Rectal smooth muscle tissue (tissue), 1 donor: ENCODE measurements around the gene B9D1.

Source experiments
- H3K27ac ChIP-seq: one replicate; pipeline ENCODE4 v1.7.0; 2013; ENCODE audit warnings: low read depth, low read length, inconsistent platforms
- H3K27me3 ChIP-seq: one replicate; pipeline ENCODE4 v1.7.0; 2013; ENCODE audit warnings: low read length; ENCODE audit not compliant: control insufficient read depth, insufficient read depth
- H3K36me3 ChIP-seq: one replicate; pipeline ENCODE4 v1.7.0; 2013; ENCODE audit warnings: low read length; ENCODE audit not compliant: control insufficient read depth, insufficient read depth
- H3K4me1 ChIP-seq: one replicate; pipeline ENCODE4 v1.7.0; 2013; ENCODE audit warnings: low read length; ENCODE audit not compliant: control insufficient read depth, insufficient read depth
- H3K4me3 ChIP-seq: one replicate; pipeline ENCODE4 v1.7.0; 2013; ENCODE audit warnings: low read length
- H3K9ac ChIP-seq: one replicate; pipeline ENCODE4 v1.7.0; 2013; ENCODE audit warnings: low read length

B9D1 gene, protein sequence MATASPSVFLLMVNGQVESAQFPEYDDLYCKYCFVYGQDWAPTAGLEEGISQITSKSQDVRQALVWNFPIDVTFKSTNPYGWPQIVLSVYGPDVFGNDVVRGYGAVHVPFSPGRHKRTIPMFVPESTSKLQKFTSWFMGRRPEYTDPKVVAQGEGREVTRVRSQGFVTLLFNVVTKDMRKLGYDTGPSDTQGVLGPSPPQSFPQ

DNA sequence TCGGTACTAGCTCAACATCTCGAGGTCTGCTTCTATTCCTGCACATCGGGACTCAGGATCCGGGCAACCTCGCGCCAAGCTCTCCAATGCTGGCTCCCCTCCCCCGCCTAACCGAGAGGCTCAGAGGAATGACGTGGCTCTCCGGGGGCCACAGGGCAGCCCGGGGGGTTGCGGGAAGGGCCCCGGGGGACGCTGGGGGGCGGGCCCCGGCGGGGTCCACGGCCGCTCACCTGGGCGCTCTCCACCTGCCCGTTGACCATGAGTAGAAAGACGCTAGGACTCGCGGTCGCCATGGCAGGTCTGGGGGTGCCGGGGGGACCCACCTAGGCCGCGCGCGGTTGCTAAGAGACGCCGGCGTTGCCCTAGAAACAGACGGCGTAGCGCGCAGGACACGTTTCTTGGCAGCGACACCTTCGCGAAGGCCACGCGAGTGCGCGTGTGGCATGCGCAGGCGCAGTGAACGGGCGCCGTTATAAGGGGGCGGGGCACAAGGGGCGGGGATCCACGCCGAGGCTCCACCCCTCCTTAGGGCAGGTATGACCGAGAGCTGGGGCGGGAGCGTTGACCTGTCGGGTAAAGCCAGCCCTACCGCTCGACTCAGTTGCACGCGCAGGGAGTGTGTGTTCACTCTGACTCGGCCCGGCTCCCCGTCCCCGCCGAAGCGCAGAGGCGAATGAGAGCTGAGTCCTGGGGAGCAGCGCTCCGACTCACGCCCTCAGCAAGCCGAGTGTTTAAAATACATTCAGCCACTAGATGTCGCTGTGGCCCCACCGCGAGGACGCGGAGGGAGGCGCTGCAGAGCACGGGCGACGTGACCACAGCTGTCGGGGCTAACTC lies at the start of gene B9D1:
B9D1 (minus strand) TSS at position 447 of the 837 bp plus-strand sequence; CDS start at position 293, 154 bp downstream.
- H3K27me3 ChIP-seq, result no peaks in the 10 kb centered on the region
- H3K4me3 ChIP-seq, result peak within 1 kb of the TSS; percentile 64
- peak within 1 kb of the TSS; percentile 69 for H3K27ac ChIP-seq
- H3K4me1 ChIP-seq, result peaks cover 5% of the 10 kb centered on the region
- H3K9ac ChIP-seq, result peak within 1 kb of the TSS; percentile 38
- no peaks in the 10 kb centered on the region for H3K36me3 ChIP-seq

DNA sequence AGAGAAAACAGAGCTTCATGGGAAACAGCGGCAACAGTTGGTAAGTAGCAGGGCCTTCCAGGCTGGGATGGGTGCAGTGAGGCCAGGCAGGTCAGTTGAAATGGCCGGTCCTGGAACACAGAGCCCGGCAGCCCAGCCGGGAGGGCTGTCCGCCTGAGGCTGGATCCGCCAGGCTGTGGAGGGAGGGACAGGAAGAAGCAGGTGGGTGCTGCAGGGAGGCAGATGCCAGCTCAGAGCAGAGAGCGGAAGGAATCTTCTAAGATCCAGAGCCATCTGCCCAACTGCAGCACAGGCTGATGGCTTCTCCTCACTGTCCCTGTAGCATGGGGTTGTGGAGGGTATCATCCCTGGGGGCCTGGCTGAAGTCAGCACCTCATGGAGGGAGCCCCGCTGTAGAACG lies 49.1 kb upstream of the B9D1 start:
- peak overlapping the region; percentile 33 for H3K4me3 ChIP-seq
- H3K27ac ChIP-seq, result no peak overlapping the region
- H3K4me1 ChIP-seq, result no peaks in the 10 kb centered on the region
- H3K36me3 ChIP-seq, result no peaks in the 10 kb centered on the region
- H3K9ac ChIP-seq, result no peak overlapping the region
- H3K27me3 ChIP-seq, result no peaks in the 10 kb centered on the region

DNA sequence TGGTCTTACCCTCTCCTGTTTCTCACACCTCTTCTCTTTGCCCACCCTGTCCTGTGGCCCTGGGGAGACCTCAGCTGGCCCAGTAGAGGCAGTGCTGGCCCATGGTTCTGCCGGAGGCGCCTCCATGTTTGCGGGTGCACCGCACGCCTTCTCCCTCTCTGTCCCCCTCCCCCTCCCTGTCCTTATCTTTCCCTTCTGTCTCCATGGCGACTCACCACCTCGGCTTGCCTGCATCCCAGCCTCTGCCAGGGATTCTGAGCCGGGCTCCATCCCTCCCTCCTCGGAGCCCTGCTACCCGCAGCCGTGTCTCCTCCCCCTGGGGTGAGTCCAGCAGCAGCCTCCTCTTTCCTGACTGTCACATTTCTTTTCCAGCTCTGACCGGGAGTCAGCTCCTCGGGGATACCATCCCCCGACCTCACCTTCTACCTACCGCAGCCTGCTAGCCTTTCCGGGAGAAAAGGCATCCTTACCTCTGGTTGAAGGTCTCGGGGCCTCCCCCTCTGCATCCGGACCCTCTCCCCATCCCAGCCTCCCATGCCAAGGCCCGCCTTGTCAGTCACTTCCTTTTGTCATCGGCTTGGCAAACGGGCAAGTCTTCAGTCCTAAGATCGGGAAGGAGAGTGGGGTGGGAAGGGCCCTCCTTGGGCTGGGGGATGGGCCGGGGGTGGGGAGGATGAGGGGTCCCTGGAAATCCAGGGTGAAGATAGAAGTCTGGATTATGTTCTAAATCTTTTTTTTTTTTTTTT lies 48.5 kb upstream of the B9D1 start, which contains the start of gene RNF112:
RNF112 (plus strand) TSS at position 358 of the 746 bp plus-strand sequence; CDS start at position 535, 177 bp downstream.
- H3K9ac ChIP-seq, result no peak within 1 kb of the TSS
- H3K27me3 ChIP-seq, result no peaks in the 10 kb centered on the region
- H3K4me3 ChIP-seq, result peak within 1 kb of the TSS; percentile 33
- H3K4me1 ChIP-seq, result no peaks in the 10 kb centered on the region
- peak within 1 kb of the TSS; percentile 57 for H3K27ac ChIP-seq
- no peaks in the 10 kb centered on the region for H3K36me3 ChIP-seq

DNA sequence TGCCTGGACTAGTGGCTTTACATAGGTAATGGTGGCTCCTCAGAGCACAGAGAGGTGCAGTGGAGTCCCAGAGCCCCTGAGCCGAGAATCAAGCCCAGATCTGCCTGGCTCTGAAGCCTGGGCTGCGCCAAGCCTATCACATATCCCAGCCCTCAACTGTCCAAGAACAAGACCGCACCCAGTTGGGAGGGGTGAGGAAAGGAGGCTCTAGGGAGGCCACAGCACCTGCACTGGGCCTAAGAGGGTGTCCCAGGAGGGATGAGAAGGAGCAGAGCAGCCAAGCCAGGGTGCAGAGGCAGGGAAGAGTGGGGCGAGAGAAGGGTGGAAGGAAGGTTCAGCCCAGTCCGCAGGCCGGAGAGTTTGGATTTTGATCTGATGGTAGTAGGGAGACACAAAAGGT lies 47.6 kb upstream of the B9D1 start:
- no peaks in the 10 kb centered on the region for H3K36me3 ChIP-seq
- no peak overlapping the region for H3K4me3 ChIP-seq
- H3K4me1 ChIP-seq, result no peaks in the 10 kb centered on the region
- no peaks in the 10 kb centered on the region for H3K27me3 ChIP-seq
- no peak overlapping the region for H3K27ac ChIP-seq
- H3K9ac ChIP-seq, result no peak overlapping the region

DNA sequence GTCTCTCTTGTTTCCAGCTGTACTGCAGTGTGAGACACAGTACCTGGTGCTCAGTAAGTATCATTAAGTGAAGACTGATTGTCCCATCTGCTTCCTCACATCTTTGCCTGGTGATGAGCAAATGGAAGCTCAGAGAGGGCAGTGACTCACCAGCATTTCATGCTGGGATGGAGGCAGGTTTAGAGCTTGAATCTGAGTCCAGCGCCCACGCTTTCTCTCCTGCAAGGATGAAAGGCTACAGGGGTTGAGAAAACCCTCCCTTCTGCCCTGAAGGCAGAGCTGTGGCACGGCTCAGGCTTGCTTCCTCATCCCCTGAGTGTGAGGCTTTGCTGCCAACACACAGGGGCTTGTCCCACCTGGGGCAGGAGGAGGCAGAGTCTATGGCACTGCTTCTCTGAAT lies 47.0 kb upstream of the B9D1 start:
- Histone ChIP-seq H3K27ac (no peak overlapping the region), H3K4me3 (no peak overlapping the region), H3K27me3 (no peaks in the 10 kb centered on the region), H3K9ac (no peak overlapping the region), H3K4me1 (no peaks in the 10 kb centered on the region), H3K36me3 (no peaks in the 10 kb centered on the region)

DNA sequence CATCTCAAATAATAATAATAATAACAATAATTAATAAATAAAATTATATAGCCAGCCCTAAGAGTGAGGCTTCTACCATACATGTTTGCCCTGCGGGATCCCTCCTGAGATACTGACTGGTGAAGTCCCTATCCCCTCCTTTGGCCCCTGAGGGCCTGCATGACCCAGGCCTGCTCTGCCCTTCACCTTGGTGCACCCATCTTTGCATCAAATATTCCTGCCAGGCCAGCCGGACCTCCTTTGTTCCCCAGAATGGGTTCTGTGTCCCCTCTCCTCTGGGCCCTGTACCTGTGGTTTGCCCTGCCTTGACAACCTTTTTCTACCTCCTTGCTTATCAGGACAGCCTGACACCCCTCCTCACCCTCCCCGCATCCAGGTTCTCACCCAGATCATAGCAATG lies 46.5 kb upstream of the B9D1 start:
- Histone ChIP-seq H3K4me1 (no peaks in the 10 kb centered on the region), H3K27me3 (no peaks in the 10 kb centered on the region), H3K4me3 (no peak overlapping the region), H3K9ac (no peak overlapping the region), H3K27ac (no peak overlapping the region), H3K36me3 (no peaks in the 10 kb centered on the region)

DNA sequence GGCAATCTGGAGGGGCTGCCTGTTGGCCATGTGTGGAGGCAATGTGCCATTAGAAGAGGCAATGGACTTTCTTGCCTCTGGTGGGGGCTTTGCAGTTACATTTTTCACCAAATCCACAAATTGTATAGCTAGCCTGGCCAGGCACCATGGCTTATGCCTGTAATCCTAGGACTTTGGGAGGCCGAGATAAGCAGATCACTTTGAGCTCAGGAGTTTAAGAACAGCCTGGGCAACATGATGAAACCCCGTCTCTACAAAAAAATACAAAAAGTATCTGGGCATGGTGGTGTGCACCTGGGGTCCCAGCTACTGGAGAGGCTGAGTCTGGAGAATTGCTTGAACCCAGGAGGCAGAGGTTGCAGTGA lies 45.8 kb upstream of the B9D1 start:
- H3K4me3 ChIP-seq, result no peak overlapping the region
- H3K36me3 ChIP-seq, result no peaks in the 10 kb centered on the region
- no peak overlapping the region for H3K9ac ChIP-seq
- H3K27ac ChIP-seq, result no peak overlapping the region
- no peaks in the 10 kb centered on the region for H3K27me3 ChIP-seq
- no peaks in the 10 kb centered on the region for H3K4me1 ChIP-seq

DNA sequence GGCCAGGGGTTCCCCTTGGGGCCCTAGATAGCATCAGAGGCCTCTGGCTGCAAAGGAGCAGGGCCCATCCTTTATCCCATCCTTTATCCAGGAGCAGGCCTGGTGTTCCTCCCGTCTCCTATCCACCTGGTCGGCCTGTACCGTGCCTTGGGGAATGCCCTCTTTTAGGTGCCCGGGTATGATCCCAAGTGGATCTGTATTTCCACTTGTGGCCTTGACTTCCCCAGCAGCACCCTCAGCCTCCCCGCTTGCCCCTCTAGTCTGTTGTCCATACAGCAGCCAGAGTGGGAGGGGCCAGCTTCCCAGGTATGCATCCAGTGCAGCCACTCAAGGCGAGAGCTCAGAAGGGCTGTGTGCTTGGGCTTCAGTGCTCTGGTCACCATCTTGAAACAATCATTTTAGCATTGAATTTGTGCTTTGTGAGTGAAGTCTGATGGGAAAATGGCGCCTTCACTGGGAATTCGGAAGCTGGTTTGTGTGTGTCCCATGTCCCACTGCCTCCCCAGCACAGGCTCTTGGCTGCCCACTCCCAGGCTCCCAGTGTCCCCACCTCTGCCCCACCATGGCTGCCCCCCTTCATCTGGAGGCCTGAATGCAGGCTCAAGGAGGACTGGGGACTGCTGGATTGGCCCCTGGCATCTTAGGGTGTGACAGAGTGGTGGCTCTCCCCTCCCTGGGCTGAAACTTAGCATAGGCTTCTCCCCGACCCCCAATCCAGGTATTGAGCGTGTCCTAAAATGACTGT lies 45.2 kb upstream of the B9D1 start:
- Histone ChIP-seq H3K9ac (no peak overlapping the region), H3K4me1 (no peaks in the 10 kb centered on the region), H3K27me3 (no peaks in the 10 kb centered on the region), H3K36me3 (no peaks in the 10 kb centered on the region), H3K4me3 (no peak overlapping the region), H3K27ac (no peak overlapping the region)

DNA sequence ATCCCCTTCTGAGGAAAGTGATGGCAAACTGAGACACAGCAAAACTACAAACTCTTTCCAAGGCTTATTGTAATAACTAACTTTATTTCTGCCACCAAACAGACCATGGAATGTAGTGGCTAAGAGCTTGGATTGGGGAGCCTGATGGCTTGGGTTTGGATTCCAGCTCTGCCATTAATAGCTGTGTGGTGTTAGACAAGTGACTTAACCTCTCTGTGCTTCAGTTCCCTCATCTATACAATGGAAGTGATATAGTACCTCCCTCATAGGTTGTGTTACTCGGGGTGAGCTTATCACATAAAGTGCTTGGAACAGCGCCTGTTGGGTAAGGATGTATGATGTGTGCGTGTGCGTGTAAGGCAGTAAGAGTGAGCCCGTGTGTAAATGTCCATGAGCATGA lies 42.6 kb upstream of the B9D1 start:
- Histone ChIP-seq H3K4me3 (no peak overlapping the region), H3K27me3 (no peaks in the 10 kb centered on the region), H3K9ac (no peak overlapping the region), H3K36me3 (no peaks in the 10 kb centered on the region), H3K27ac (no peak overlapping the region), H3K4me1 (no peaks in the 10 kb centered on the region)

DNA sequence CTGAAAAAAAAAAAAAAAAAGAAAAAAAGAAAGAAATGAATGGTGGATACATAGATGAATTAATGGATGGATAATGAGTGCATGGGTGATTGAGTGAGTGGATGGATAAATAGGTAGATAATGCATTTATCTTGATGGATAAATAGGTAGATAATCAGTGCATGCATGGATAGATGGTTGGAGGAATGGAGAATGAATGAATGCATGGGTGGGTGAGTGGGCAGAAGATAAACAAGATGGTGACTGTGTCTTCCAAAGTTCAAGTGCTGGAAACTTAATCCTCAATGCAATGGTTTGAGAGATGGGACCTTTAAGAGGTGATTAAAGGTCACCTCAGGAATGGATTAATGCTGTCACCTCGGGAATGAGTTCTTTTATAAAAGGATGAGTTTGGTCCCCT lies 41.7 kb upstream of the B9D1 start:
- H3K4me3 ChIP-seq, result no peak overlapping the region
- no peak overlapping the region for H3K27ac ChIP-seq
- no peaks in the 10 kb centered on the region for H3K27me3 ChIP-seq
- H3K36me3 ChIP-seq, result no peaks in the 10 kb centered on the region
- H3K9ac ChIP-seq, result no peak overlapping the region
- H3K4me1 ChIP-seq, result no peaks in the 10 kb centered on the region

DNA sequence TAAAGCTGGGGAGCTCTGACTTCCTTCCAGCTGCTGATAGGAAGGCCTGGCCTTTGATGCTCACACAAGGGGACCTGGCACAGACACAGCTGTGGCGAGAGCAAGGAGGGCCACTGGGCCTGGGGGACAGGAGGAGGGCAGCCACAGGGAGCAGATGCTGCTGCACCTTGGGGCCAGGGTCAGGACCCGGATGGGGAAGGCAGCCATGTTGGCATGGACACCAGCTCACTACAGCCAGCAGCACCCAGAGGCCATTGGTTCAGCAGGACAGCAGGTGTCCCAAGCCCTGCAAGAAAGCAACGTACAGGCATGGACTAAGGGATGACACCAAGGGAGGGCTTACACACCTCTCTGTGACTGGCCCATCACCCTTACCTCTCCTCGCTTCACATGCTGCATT lies 40.5 kb upstream of the B9D1 start:
- H3K27ac ChIP-seq, result no peak overlapping the region
- H3K9ac ChIP-seq, result no peak overlapping the region

DNA sequence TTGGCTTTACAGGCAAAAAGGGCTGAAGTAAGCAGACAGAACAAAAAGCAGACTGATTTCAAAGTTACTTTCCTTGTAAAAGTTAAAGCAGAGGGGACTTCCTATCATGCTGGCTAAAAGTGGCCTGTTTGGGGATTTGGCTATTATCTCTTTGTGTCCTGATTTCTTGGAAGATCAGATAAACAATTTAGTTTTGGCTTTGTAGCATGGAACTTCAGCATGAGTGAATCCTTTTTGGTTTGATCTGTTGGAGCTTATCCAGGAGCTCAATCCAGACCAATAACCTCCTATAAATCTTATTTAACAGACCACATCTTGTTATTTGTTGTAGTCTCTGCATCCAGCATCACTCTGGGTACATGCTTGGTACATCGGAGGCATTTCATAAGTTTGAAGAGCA lies 39.6 kb upstream of the B9D1 start:
- Histone ChIP-seq H3K36me3 (no peaks in the 10 kb centered on the region), H3K27ac (no peak overlapping the region), H3K27me3 (no peaks in the 10 kb centered on the region), H3K4me3 (no peak overlapping the region), H3K9ac (no peak overlapping the region), H3K4me1 (peaks cover 3% of the 10 kb centered on the region)

More for the DNA sequence above, 40.5 kb upstream of the B9D1 start:
- H3K4me1 ChIP-seq, result peaks cover 3% of the 10 kb centered on the region
- no peaks in the 10 kb centered on the region for H3K36me3 ChIP-seq
- H3K27me3 ChIP-seq, result no peaks in the 10 kb centered on the region
- H3K4me3 ChIP-seq, result no peak overlapping the region
